GM18868 (cell line): ENCODE data around the gene CHRDL2.
"Not testable (repeated sequence)": the region's sequence is repeated elsewhere in the genome, so short reads cannot be mapped to it uniquely, and the experiment has no call there.

ENCODE experiments used
- ATAC-seq: cut with Tn5 transposase; IDR thresholded peaks from one replicate; pipeline ENCODE4 v1.9.1; 2021; ENCODE audit warnings: mild to moderate bottlenecking, moderate library complexity; ENCODE audit not compliant: unreplicated experiment

Gene CHRDL2

GRCh38 chr11:74672956-74673692 lies 58.1 kb downstream of the CHRDL2 start:
- no peak for ATAC-seq

GRCh38 chr11:74672332-74672955 lies 58.8 kb downstream of the CHRDL2 start:
- no peak for ATAC-seq

GRCh38 chr11:74671520-74672196 lies 59.6 kb downstream of the CHRDL2 start:
- ATAC-seq = no peak

- ATAC-seq = no peak
Measured at GRCh38 chr11:74670171-74670570, 61.1 kb downstream of the CHRDL2 start.

GRCh38 chr11:74669211-74670160 lies 61.7 kb downstream of the CHRDL2 start:
- ATAC-seq = no peak

GRCh38 chr11:74663315-74663714 lies 67.9 kb downstream of the CHRDL2 start:
- ATAC-seq = no peak

- no peak for ATAC-seq
Measured at GRCh38 chr11:74662487-74663103, 68.6 kb downstream of the CHRDL2 start.

GRCh38 chr11:74659124-74659523 lies 72.1 kb downstream of the CHRDL2 start:
- ATAC-seq = not testable (repeated sequence)

GRCh38 chr11:74654976-74655375 lies 76.2 kb downstream of the CHRDL2 start:
- no peak for ATAC-seq

- no peak for ATAC-seq
Measured at GRCh38 chr11:74650498-74650897, 80.7 kb downstream of the CHRDL2 start.

- ATAC-seq = no peak
Measured at GRCh38 chr11:74648894-74649293, 82.3 kb downstream of the CHRDL2 start.

GRCh38 chr11:74647831-74648230 lies 83.4 kb downstream of the CHRDL2 start:
- no peak for ATAC-seq

GRCh38 chr11:74647404-74647803 lies 83.8 kb downstream of the CHRDL2 start:
- no peak for ATAC-seq

GRCh38 chr11:74646954-74647353 lies 84.3 kb downstream of the CHRDL2 start:
- ATAC-seq = no peak
